GM12891 (cell line): Measurements from ENCODE around the gene CD74.

Experiments used
- PAX5 ChIP-seq: IDR thresholded peaks from 2 replicates; pipeline ENCODE4 v1.6.1; 2011; ENCODE audit warnings: low read length, moderate library complexity, mild to moderate bottlenecking; ENCODE audit not compliant: insufficient read depth, severe bottlenecking
- POLR2A ChIP-seq: IDR thresholded peaks from 2 replicates; pipeline ENCODE4 v1.6.1; 2011; ENCODE audit warnings: low read depth, low read length, control low read depth
- POLR2AphosphoS5 ChIP-seq: IDR thresholded peaks from 2 replicates; pipeline ENCODE4 v1.6.1; 2011; ENCODE audit warnings: low read depth, low read length, control low read depth
- TAF1 ChIP-seq: IDR thresholded peaks from 2 replicates; pipeline ENCODE4 v1.6.1; 2011; ENCODE audit warnings: low read depth, low read length, control low read depth

DNA sequence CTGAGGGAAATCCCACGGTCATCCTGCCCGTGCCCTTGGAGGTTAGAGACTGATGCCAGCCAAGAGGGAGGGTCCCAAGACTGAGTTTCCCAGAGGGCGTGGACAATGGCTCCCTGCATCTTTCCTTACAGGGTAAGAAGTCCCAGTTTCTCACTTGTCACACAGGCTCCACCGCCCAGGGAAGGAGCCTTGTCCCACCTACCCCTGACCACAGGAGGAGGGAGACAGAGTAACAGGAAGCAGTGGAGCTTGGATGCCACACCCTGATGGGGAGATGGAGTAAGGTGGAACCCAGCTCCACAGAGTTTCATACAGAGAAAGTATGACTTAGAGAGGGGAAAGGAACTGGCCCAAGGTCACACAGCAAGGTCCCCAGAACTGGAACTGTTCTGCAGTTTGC, 9.4 kb upstream of the CD74 start:
- TF ChIP-seq POLR2A (no peak), TAF1 (no peak), POLR2AphosphoS5 (no peak), PAX5 (no peak)
